Right forelimb (tissue), 1 donor: ENCODE measurements around the gene MAST4.
A peak's percentile ranks its signal among the peaks of the same experiment; 100 is the strongest.

ENCODE experiments used
- DNase-seq: peaks from one replicate; pipeline ENCODE4 v3.0.0-alpha.2; 2018

The MAST4 gene

DNA sequence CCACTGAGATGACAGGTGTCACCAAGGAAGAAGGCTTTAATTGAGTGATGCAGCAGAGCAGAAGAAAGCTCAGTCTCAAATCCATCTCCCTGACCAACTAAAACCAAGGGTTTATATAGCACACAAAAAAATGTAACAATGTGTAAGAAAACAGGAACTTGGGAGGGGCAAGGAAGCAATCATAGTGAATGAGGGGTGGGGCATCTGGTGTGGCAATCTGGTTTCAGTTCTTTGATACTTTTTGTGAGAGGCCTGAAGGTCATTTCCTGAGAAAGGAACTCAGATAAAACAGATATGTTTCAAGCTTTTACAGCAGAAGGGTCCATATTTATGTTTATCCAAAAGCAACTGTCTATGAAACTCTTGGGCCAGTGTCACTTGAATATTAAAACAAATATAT, 580.7 kb downstream of the MAST4 start:
- DNase-seq = no peak

DNA sequence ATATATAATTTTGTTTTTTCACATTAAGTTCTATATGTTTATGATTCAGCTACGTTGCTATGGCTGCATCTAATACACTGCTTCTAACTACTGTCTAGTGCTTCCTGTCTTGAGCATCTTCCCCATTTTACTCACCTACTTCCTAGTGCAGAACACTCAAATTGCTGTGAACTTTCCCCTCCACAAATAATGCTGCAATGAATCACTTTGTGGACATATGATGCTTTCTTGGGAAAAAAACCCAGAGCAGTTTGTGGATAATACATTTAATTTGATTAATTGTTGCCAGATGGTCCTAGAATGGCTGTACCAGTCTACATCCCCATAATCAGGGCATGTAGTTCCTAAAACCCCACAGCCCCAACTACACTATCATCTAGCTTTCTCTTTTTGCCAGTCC, 581.9 kb downstream of the MAST4 start:
- no peak for DNase-seq

DNA sequence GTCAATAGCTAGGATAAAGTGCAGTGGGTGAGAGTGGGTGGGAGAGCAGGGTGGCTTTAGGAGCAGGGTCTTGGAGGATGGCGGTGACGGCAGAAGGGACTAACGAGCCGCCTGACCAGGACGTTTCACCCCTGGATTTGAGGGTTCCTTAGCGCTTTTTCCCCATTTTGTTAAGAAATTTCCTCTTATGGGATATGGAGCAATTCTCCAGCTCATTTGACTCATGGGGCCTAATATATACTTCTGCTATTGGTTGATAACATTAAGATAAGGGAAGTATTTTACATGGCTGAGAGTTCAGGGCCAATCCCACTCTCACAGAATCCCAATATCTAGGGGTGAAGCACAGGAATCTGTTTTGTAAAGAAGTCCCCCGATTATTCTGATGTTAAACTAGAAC, 582.8 kb downstream of the MAST4 start:
- DNase-seq = no peak

GRCh38 chr5:67179697-67180361, 583.6 kb downstream of the MAST4 start:
- no peak for DNase-seq

GRCh38 chr5:67181648-67182221, 585.5 kb downstream of the MAST4 start:
- DNase-seq = no peak

GRCh38 chr5:67182301-67182790, 586.2 kb downstream of the MAST4 start:
- DNase-seq = peak; percentile 52

GRCh38 chr5:67183859-67184258, 587.7 kb downstream of the MAST4 start:
- no peak for DNase-seq

GRCh38 chr5:67187006-67187715, 591.0 kb downstream of the MAST4 start:
- DNase-seq = no peak

- no peak for DNase-seq
Observed at GRCh38 chr5:67188274-67189078, 592.3 kb downstream of the MAST4 start.

DNA sequence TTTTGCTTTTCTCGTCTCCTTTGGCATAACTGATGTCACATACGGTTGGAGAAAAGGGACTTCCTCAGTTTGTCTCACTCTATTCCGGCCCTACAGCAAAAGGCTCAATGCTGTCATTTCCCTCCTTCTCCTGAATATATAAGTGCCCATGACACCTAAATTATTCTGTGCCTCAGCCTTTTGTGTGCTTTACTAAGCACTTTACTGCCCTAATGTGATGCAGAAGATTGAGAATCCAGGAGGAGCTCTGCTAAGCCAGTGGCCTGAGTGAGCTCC, 592.8 kb downstream of the MAST4 start:
- DNase-seq = no peak

DNA sequence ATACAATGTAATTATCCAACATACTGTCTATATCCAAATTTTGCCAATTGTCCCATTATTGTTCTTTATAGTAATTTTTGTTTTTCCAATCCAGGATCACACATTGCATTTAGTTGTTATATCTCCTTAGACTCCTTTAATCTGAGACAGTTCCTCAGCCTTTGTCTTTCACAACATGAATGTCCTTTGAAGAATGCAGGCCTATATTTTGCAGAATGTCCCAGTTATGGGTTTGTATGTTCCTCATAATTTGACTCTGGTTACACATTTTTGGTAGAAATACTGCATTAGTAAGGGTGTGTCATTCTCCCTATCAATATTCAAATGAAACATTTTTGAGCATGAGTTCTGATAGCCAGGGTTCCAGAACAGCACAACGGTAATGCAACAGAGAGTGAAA, 593.7 kb downstream of the MAST4 start:
- no peak for DNase-seq

- DNase-seq = no peak
Observed at GRCh38 chr5:67190410-67190809, 594.2 kb downstream of the MAST4 start.

DNA sequence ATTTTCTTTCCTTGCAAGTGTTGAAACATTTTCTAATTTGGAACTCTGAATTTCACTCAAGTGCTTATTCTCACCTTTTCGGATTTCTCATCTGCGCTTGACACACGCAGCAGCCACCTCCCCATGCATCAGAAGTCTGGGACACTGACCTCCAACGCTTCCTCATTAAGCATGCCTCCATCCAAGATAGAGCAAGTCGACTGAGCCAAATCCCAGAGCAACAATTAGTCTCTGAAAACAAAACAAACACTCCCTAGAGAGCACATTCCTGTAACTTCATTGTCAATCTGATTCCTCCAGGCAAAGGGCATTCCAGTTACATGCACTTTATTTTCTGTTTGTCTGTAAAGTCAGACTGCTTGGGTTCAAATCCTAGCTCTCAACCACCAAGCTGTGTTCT, 594.7 kb downstream of the MAST4 start:
- no peak for DNase-seq

GRCh38 chr5:67192719-67193438, 596.7 kb downstream of the MAST4 start:
- no peak for DNase-seq

DNA sequence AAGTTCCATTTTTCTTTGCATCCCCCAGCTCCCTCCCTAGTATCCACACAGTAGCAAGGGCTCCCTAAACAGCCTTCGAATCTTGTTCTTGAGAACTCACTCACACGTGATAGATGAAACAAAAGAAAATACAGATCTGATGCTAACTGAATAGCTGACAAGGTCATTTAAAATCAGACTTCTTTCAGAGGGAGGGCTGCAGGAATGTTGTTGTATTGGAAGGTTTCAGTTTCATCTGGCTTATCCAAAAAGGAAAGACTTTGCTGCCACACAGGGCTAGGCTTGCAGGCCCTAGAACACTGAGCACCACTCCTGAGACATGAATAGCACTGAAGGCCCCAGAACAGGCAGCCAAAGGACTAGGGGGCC, 597.2 kb downstream of the MAST4 start:
- no peak for DNase-seq

DNA sequence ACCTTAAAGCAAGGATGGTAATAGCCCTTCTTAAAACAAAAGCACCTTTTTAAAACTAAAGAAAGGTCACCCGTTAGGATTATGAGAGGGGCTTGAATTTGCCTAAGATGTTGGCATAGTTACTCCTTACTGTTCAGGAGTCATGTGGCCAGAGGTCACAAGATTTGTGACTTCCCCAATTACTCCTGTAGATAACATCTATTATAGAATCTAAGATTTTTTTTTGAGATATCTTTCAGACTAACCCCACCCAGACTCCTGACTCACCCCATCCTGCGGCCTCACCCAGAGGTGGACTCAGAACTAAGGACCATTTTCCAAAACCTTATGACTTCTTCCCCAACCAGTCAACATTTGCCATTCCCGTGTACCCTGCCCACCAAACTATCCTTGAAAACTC, 598.0 kb downstream of the MAST4 start:
- no peak for DNase-seq

- DNase-seq = no peak
Observed at GRCh38 chr5:67195406-67196275, 599.4 kb downstream of the MAST4 start.

DNA sequence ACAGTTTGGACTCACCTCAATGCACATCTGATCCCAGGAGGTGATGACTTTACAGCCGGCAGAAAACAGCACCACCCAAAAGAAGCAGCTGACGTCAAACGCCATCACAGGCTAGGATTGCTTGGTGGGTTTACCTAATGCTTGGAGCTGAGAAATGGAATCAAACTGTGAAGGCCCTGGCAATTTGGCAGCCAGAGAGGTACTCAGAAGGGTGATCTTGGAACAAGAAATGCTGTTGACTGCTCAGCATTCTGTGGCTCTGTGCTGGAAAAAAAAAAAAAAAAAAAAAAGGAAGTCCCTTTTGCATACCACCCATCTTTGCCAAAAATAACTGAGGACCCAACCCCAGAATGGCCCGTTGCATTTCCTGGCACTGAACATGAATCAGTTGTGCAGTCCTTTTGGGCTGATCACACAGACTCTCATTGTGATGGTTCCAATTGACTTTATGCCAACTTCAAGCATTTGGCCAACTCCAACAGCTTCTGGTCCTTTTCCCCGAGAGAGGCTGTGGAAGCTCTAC, 600.4 kb downstream of the MAST4 start, which contains the start of gene CD180:
TSS of gene CD180 (minus strand) at position 263 of the 523 bp plus-strand sequence. CDS start at position 105, 158 bp downstream.
- DNase-seq = no peak

GRCh38 chr5:67197536-67197935, 601.3 kb downstream of the MAST4 start:
- no peak for DNase-seq

DNA sequence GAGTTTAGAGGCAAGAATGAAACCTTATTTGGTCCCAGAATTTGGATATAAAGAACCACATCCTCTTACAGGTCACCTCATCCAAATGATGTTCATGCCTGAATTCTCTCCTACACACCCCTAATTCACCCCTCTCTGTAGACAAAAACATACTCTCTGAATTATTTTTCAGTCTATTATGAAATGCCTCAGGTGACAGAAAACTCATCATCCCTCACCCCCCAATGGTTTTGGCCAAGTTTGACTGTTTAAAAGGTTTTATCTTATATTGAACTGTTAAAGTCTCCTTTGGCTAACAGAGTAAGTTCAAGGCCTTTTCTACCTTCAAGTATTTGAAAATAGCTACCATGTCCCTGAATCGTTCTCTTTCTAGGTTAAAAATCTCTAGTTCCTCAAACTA, 602.7 kb downstream of the MAST4 start:
- DNase-seq = no peak

GRCh38 chr5:67199859-67200258, 603.7 kb downstream of the MAST4 start:
- no peak for DNase-seq
